Breast epithelium (tissue), 3 donors: ENCODE data around the gene IMPG1.

Experiments
- POLR2A ChIP-seq: fragments of 450-650 bp; IDR thresholded peaks from one replicate; pipeline ENCODE4 v1.6.1; 2016; ENCODE audit warnings: antibody characterized with exemption, mild to moderate bottlenecking, moderate library complexity
- POLR2AphosphoS5 ChIP-seq, 3 donors: sonication (generic); formaldehyde crosslinking; IDR thresholded peaks; one replicate each; pipeline ENCODE4 v1.6.1; 2017; ENCODE audit warnings: antibody characterized with exemption in 3 of 3
- TF ChIP-seq, protein P1 (sequence below), 3 donors: fragments of 450-650 bp; IDR thresholded peaks; one replicate each; pipeline ENCODE4 v1.5.1; 2016 to 2017; ENCODE audit warnings: antibody characterized with exemption in 3 of 3, mild to moderate bottlenecking in 3 of 3, moderate library complexity in 3 of 3

DNA sequence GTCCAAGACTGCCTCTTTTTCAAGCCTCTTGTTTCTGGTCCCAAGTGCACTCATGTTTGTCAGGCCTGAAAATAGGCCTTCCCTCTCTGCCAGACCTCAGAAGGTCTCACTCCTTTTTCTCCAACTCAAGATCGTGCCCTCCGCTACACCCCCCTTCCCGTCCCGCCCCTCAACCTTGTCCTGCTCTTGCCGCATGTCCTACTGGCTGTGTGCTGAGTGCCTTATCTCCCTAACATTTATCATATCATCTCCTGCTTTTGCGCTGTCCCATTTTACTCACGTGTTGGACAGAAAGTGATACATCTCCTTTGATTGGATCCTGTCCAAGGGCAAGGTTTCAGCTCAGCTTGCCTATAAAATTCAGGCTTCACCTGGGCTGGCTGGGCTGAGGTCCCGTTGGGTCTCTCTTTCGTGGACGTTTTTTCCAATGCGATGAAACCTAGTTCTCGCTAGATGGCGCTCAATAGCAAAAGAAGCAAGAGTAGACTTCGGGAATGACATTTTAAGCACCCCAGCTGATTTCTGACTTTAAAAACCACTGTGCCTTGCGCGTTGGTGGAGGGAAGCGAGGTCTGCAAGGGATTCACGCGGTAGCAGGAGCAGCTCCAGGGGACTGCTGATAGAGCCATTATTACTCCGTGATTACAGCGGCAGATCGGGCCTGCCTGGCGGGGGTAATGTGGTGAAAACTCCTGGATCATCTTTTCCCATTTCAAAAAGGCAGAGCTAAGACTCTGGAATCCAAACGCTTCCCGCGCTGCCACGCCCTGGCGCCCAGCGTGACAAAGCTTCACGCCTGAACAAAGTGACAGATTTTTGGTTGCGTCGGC, 137.6 kb downstream of the IMPG1 start:
- TF ChIP-seq, protein P1, sequence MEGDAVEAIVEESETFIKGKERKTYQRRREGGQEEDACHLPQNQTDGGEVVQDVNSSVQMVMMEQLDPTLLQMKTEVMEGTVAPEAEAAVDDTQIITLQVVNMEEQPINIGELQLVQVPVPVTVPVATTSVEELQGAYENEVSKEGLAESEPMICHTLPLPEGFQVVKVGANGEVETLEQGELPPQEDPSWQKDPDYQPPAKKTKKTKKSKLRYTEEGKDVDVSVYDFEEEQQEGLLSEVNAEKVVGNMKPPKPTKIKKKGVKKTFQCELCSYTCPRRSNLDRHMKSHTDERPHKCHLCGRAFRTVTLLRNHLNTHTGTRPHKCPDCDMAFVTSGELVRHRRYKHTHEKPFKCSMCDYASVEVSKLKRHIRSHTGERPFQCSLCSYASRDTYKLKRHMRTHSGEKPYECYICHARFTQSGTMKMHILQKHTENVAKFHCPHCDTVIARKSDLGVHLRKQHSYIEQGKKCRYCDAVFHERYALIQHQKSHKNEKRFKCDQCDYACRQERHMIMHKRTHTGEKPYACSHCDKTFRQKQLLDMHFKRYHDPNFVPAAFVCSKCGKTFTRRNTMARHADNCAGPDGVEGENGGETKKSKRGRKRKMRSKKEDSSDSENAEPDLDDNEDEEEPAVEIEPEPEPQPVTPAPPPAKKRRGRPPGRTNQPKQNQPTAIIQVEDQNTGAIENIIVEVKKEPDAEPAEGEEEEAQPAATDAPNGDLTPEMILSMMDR (IDR thresholded peaks at IDR 0.05): peak in 2 of 3 donors; percentile 62 to 64
- no peak for TF ChIP-seq POLR2AphosphoS5 (IDR thresholded peaks at IDR 0.05)
- TF ChIP-seq POLR2A: no peak
